Muscle layer of duodenum (tissue), 2 donors: ENCODE results near the gene KIAA0513.

Experiments used
- H3K27ac ChIP-seq: one replicate; pipeline ENCODE4 v1.7.0; 2013; ENCODE audit warnings: mild to moderate bottlenecking, low read length
- H3K27me3 ChIP-seq: one replicate; pipeline ENCODE4 v1.7.0; 2013; ENCODE audit warnings: low read depth, mild to moderate bottlenecking, control low read depth, low read length
- H3K36me3 ChIP-seq, 2 donors: one replicate each; pipeline ENCODE4 v1.7.0; 2013; ENCODE audit warnings: low read length in 2 of 2, control low read depth in 1 of 2, mild to moderate bottlenecking in 1 of 2; ENCODE audit not compliant: insufficient read depth in 2 of 2, control insufficient read depth in 1 of 2
- H3K4me1 ChIP-seq, 2 donors: one replicate each; pipeline ENCODE4 v1.7.0; 2013; ENCODE audit warnings: low read length in 2 of 2, mild to moderate bottlenecking in 2 of 2, control low read depth in 1 of 2, moderate library complexity in 1 of 2; ENCODE audit not compliant: insufficient read depth in 2 of 2, control insufficient read depth in 1 of 2
- H3K4me3 ChIP-seq, 2 donors: one replicate each; pipeline ENCODE4 v1.7.0; 2013; ENCODE audit warnings: low read length in 2 of 2, low read depth in 1 of 2, mild to moderate bottlenecking in 1 of 2
- H3K9me3 ChIP-seq, 2 donors: one replicate each; pipeline ENCODE4 v1.7.0; 2013; ENCODE audit warnings: low read length in 2 of 2, control low read depth in 1 of 2, mild to moderate bottlenecking in 1 of 2; ENCODE audit not compliant: control insufficient read depth in 1 of 2
- donor health status: healthy.

KIAA0513 gene

GRCh38 chr16:85077576-85078125, 50.1 kb downstream of the KIAA0513 start:
- no peaks in the 10 kb centered on the region for H3K4me1 ChIP-seq
- no peaks in the 10 kb centered on the region for H3K9me3 ChIP-seq
- no peak overlapping the region for H3K27ac ChIP-seq
- H3K36me3 ChIP-seq: peaks cover 30 to 83% of the 10 kb centered on the region in 2 donors
- H3K27me3 ChIP-seq: no peaks in the 10 kb centered on the region
- no peak overlapping the region for H3K4me3 ChIP-seq

- Histone ChIP-seq H3K27me3 (no peaks in the 10 kb centered on the region), H3K4me1 (no peaks in the 10 kb centered on the region), H3K27ac (no peak overlapping the region), H3K36me3 (peaks cover 25 to 77% of the 10 kb centered on the region in 2 donors), H3K4me3 (no peak overlapping the region), H3K9me3 (no peaks in the 10 kb centered on the region)
These were observed 50.6 kb downstream of the KIAA0513 start for GRCh38 chr16:85078226-85078625.

- H3K27me3 ChIP-seq: no peaks in the 10 kb centered on the region
- no peaks in the 10 kb centered on the region for H3K4me1 ChIP-seq
- H3K4me3 ChIP-seq: no peak overlapping the region
- H3K27ac ChIP-seq: no peak overlapping the region
- peaks cover 19 to 72% of the 10 kb centered on the region in 2 donors for H3K36me3 ChIP-seq
- no peaks in the 10 kb centered on the region for H3K9me3 ChIP-seq
These were observed 51.4 kb downstream of the KIAA0513 start for GRCh38 chr16:85078952-85079351.

GRCh38 chr16:85079785-85080570, 52.4 kb downstream of the KIAA0513 start:
- Histone ChIP-seq H3K36me3 (peaks cover 19 to 66% of the 10 kb centered on the region in 2 donors), H3K27me3 (no peaks in the 10 kb centered on the region), H3K9me3 (no peaks in the 10 kb centered on the region), H3K27ac (no peak overlapping the region), H3K4me1 (no peaks in the 10 kb centered on the region), H3K4me3 (no peak overlapping the region)

GRCh38 chr16:85081038-85081437, 53.4 kb downstream of the KIAA0513 start:
- Histone ChIP-seq H3K36me3 (peaks cover 12 to 63% of the 10 kb centered on the region in 2 donors), H3K27ac (no peak overlapping the region), H3K4me1 (no peaks in the 10 kb centered on the region), H3K9me3 (no peaks in the 10 kb centered on the region), H3K4me3 (no peak overlapping the region), H3K27me3 (no peaks in the 10 kb centered on the region)

- Histone ChIP-seq H3K4me1 (no peaks in the 10 kb centered on the region), H3K27ac (no peak overlapping the region), H3K9me3 (no peaks in the 10 kb centered on the region), H3K36me3 (peaks cover 12 to 56% of the 10 kb centered on the region in 2 donors), H3K4me3 (no peak overlapping the region), H3K27me3 (no peaks in the 10 kb centered on the region)
These were observed 54.2 kb downstream of the KIAA0513 start for GRCh38 chr16:85081765-85082164.

- Histone ChIP-seq H3K4me3 (no peak overlapping the region), H3K4me1 (no peaks in the 10 kb centered on the region), H3K27ac (no peak overlapping the region), H3K27me3 (no peaks in the 10 kb centered on the region), H3K36me3 (peaks cover 12 to 55% of the 10 kb centered on the region in 2 donors), H3K9me3 (no peaks in the 10 kb centered on the region)
These were observed 54.8 kb downstream of the KIAA0513 start for GRCh38 chr16:85082173-85083050.

- H3K4me1 ChIP-seq: no peaks in the 10 kb centered on the region
- H3K4me3 ChIP-seq: no peak overlapping the region
- H3K9me3 ChIP-seq: no peaks in the 10 kb centered on the region
- H3K27me3 ChIP-seq: no peaks in the 10 kb centered on the region
- H3K36me3 ChIP-seq: peaks cover 12 to 54% of the 10 kb centered on the region in 2 donors
- H3K27ac ChIP-seq: no peak overlapping the region
These were observed 55.5 kb downstream of the KIAA0513 start for GRCh38 chr16:85083051-85083639.

- H3K4me1 ChIP-seq: peaks cover 0 to 11% of the 10 kb centered on the region in 2 donors
- H3K36me3 ChIP-seq: peaks cover 0 to 49% of the 10 kb centered on the region in 2 donors
- H3K27me3 ChIP-seq: no peaks in the 10 kb centered on the region
These were observed 57.4 kb downstream of the KIAA0513 start for GRCh38 chr16:85084841-85085510.

GRCh38 chr16:85085721-85086120, 58.1 kb downstream of the KIAA0513 start:
- no peaks in the 10 kb centered on the region for H3K27me3 ChIP-seq
- H3K27ac ChIP-seq: no peak overlapping the region
- H3K9me3 ChIP-seq: no peaks in the 10 kb centered on the region
- H3K4me1 ChIP-seq: peaks cover 0 to 18% of the 10 kb centered on the region in 2 donors
- H3K4me3 ChIP-seq: no peak overlapping the region
- H3K36me3 ChIP-seq: peaks cover 0 to 44% of the 10 kb centered on the region in 2 donors

More at GRCh38 chr16:85084841-85085510, 57.4 kb downstream of the KIAA0513 start:
- H3K9me3 ChIP-seq: no peaks in the 10 kb centered on the region
- no peak overlapping the region for H3K27ac ChIP-seq
- no peak overlapping the region for H3K4me3 ChIP-seq
